GM12873 (cell line): ENCODE data around the gene GRIK2.

ENCODE experiments used
- TF ChIP-seq, protein P1 (sequence below): IDR thresholded peaks from 2 replicates; pipeline ENCODE4 v1.5.1; 2012; ENCODE audit warnings: low read depth, mild to moderate bottlenecking, moderate library complexity, low read length, control low read depth; ENCODE audit not compliant: insufficient read depth; ENCODE audit errors: missing control alignments

GRIK2 gene

DNA sequence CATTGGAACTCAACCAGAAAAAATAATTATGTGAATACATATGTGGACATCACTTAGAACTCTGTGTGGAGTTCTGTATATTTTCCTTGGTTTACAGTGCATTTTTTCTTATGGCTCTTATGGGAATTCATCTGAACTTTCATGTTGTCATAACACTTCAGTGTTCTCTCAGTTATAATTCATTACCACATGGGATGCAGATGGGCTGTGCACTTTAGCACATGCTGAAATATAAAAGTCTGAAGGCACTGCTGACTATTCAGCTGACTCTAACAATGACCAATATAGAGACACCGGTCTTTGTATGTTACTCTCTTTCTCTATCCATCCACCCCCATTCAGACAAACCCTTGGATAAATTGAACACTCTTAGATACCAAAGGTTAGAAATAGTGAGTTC lies 29.3 kb downstream of the GRIK2 start:
- TF ChIP-seq, protein P1, sequence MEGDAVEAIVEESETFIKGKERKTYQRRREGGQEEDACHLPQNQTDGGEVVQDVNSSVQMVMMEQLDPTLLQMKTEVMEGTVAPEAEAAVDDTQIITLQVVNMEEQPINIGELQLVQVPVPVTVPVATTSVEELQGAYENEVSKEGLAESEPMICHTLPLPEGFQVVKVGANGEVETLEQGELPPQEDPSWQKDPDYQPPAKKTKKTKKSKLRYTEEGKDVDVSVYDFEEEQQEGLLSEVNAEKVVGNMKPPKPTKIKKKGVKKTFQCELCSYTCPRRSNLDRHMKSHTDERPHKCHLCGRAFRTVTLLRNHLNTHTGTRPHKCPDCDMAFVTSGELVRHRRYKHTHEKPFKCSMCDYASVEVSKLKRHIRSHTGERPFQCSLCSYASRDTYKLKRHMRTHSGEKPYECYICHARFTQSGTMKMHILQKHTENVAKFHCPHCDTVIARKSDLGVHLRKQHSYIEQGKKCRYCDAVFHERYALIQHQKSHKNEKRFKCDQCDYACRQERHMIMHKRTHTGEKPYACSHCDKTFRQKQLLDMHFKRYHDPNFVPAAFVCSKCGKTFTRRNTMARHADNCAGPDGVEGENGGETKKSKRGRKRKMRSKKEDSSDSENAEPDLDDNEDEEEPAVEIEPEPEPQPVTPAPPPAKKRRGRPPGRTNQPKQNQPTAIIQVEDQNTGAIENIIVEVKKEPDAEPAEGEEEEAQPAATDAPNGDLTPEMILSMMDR = no peak

DNA sequence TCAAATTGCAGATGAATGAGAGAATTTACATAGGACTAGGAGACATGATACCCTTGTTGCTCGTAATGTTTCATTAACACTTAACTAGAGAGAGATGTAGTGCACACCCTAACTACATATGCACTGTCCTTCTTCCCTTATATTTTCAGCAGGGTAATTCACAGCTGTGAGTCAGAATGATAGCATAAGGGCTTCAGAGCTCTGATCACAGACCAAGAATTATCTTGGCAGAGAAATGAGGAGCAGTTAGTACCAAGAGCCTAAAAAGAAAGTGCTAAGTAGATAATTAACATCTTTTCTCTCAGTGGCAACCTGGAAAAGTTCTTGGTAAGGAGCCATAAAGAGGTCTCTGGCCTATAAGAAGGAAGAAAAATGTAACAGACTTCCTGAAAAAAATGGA lies 35.8 kb downstream of the GRIK2 start:
- TF ChIP-seq, protein P1 = no peak

DNA sequence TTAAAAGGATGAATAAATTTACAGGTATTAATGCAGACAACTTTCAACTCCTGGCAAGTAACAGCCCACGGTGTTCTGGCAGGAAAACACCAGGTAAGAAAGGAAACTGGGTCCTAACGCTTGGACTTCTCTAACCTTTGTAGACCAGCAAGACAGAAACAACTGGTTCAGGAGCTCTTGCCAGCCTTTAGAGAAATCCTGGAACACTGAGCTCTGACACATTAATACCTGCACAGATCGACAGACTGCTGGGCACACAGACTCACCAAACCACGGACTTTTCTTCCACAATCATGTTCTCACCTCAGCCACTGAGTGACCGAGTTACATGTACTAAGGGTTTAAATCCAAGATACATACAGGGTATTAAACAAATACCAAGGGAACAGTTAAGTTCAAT lies 36.3 kb downstream of the GRIK2 start:
- TF ChIP-seq, protein P1 = no peak

DNA sequence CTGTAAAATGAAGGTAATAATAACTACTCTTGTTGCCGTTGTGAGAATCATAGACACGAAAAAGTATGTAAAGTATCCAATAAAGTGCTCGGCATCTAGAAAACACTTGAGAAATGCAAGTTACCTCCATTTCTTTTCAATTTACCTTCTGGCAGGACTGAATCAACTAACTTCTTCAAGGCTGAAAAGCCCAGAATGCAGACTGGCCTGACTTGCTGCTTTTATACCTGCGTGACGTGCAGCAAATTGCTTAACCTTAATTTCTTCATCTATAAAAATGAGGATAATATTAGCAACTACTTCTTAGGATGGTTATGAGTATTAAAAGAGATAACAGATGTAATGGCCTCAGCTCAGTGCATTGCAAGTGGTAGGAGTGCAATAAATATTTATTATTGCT lies 39.6 kb downstream of the GRIK2 start:
- TF ChIP-seq, protein P1 = no peak

DNA sequence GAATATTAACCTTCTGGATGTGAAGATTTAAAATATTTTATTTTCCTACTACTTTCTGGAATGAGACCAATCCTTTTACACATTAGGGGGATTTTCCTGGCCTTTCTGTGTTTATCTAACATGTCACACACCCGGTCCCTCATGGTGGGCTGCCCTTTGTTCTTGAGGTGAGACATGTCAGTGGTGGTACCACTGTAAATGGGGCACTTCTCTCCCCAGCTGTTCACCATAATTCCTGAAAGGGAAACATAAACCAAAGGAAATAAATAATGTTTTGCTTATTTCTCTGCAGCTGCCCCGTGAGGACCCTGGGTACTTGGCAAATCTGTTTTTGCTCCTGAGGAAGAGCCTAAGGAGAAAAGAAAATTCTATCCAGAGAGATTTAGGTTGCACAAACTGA lies 41.1 kb downstream of the GRIK2 start:
- TF ChIP-seq, protein P1 = no peak

DNA sequence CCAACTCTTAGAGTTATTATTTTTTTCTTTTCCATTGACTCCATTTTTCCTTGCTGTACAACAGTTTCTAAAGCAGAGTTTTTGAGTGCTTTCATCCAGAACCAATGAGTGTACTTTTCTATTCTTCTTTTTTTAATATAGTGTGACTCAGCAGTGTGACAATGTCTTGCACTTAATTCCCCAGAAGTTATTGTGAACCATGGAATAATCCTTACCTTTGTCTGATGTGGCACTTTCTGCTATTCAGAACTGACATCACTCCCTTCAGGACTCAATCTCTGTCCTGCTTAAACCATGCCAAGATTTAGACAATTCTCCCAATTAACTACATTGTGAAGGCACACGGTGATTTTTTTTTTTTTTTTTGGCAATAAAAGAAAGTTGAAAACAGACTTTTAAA lies 41.5 kb downstream of the GRIK2 start:
- TF ChIP-seq, protein P1 = no peak

DNA sequence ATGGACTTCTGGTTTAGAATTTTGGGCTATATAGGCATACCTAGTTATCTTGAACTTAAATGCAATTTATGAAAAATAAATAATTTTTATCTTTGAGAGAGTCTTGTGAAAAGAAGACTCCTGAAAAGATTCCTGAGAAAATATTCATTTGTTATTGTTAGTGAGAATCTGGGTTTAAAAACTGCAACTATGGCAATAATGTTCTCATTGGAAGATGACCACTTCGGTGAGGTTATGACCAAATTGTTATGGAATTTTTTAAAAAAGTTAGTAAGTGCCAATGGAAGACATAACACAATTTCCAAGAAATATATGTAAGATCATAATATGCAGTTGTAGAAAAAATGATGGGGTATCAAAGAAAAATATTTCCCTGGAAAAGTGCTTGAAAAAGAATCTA lies 46.3 kb downstream of the GRIK2 start:
- TF ChIP-seq, protein P1 = no peak
